A549 treated with CORT108297 at 1 μM for 4 hours (cell line): ENCODE measurements around the gene ARF6. TPM values are rescaled to one million over a fixed set of nuclear protein-coding genes. Genes with fewer than 3 reads are reported as not detected.

Experiments
- total RNA-seq: library from RNA; stranded (reverse); fragments of 200-300 nt; extraction: Qiagen RNA extraction; gene quantifications from 5 replicates; pipeline ENCODE4 v1.2.3, GENCODE V29; 2022

The ARF6 gene
- total RNA-seq, result 61.5 to 74.8 TPM (median 68.2 TPM) in 5 replicates

GRCh38 chr14:49892636-49893308 is at the start of gene ARF6:
ARF6 (plus strand) TSS chr14:49893082; CDS start chr14:49893737, 655 bp downstream.

GRCh38 chr14:49852301-49853157 is 40.4 kb upstream of the ARF6 start, which contains the start of gene NEMF:
NEMF (minus strand) TSS chr14:49852788; CDS start chr14:49852753, 35 bp downstream.

Other genes with a start within 250 kb of the ARF6 start
- gene POLE2, start 204.9 kb upstream of the ARF6 start, total RNA-seq, result 11.6 to 14.2 TPM (median 12.7 TPM) in 5 replicates
- gene KLHDC1, start 200.0 kb upstream of the ARF6 start, total RNA-seq, result 0.17 to 0.46 TPM (median 0.36 TPM) in 5 replicates
- 30.3 to 35.3 TPM (median 34.5 TPM) in 5 replicates for gene KLHDC2, start 124.9 kb upstream of the ARF6 start, total RNA-seq
- 26.8 to 44.6 TPM (median 32.2 TPM) in 5 replicates for gene NEMF, start 40.3 kb upstream of the ARF6 start, total RNA-seq
- gene VCPKMT, start 223.5 kb downstream of the ARF6 start, total RNA-seq, result 8.4 to 9.8 TPM (median 9.2 TPM) in 5 replicates